Measurements from ENCODE around the gene ROBO2. TPM values are rescaled to one million over a fixed set of nuclear protein-coding genes. Genes with fewer than 3 reads are reported as not detected.

ROBO2 gene, protein sequence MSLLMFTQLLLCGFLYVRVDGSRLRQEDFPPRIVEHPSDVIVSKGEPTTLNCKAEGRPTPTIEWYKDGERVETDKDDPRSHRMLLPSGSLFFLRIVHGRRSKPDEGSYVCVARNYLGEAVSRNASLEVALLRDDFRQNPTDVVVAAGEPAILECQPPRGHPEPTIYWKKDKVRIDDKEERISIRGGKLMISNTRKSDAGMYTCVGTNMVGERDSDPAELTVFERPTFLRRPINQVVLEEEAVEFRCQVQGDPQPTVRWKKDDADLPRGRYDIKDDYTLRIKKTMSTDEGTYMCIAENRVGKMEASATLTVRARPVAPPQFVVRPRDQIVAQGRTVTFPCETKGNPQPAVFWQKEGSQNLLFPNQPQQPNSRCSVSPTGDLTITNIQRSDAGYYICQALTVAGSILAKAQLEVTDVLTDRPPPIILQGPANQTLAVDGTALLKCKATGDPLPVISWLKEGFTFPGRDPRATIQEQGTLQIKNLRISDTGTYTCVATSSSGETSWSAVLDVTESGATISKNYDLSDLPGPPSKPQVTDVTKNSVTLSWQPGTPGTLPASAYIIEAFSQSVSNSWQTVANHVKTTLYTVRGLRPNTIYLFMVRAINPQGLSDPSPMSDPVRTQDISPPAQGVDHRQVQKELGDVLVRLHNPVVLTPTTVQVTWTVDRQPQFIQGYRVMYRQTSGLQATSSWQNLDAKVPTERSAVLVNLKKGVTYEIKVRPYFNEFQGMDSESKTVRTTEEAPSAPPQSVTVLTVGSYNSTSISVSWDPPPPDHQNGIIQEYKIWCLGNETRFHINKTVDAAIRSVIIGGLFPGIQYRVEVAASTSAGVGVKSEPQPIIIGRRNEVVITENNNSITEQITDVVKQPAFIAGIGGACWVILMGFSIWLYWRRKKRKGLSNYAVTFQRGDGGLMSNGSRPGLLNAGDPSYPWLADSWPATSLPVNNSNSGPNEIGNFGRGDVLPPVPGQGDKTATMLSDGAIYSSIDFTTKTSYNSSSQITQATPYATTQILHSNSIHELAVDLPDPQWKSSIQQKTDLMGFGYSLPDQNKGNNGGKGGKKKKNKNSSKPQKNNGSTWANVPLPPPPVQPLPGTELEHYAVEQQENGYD (N-terminal part only)
- 1.3 TPM for total RNA-seq
- polyA plus RNA-seq (ENCODE audit: insufficient read depth, low read depth, low replicate concordance), result 1.6 TPM
- long read RNA-seq, donor 1, partial matches to known transcripts, result 22 of 22 reads
- long read RNA-seq, donor 1, other reads (novel, unspliced or antisense), result 0 of 22 reads
- long read RNA-seq, donor 2, full-length matches to known transcripts, result 2 of 22 reads
- long read RNA-seq, donor 2, partial matches to known transcripts, result 20 of 22 reads
- long read RNA-seq, donor 2, other reads (novel, unspliced or antisense), result 0 of 22 reads
- long read RNA-seq, donor 3, partial matches to known transcripts, result 15 of 15 reads
- long read RNA-seq, donor 3, other reads (novel, unspliced or antisense), result 0 of 15 reads
- long read RNA-seq, donor 4, partial matches to known transcripts, result 38 of 40 reads
- long read RNA-seq, donor 4, other reads (novel, unspliced or antisense), result 0 of 40 reads
- long read RNA-seq, donor 5, result 0 reads
- long read RNA-seq, donor 6, partial matches to known transcripts, result 5 of 6 reads
- long read RNA-seq, donor 6, other reads (novel, unspliced or antisense), result 0 of 6 reads
- long read RNA-seq, donor 7, partial matches to known transcripts, result 1 of 1 reads
- long read RNA-seq, donor 7, other reads (novel, unspliced or antisense), result 0 of 1 reads
- long read RNA-seq, donor 8, full-length matches to known transcripts, result 5 of 19 reads
- long read RNA-seq, donor 8, partial matches to known transcripts, result 14 of 19 reads
- long read RNA-seq, donor 8, other reads (novel, unspliced or antisense), result 0 of 19 reads
- long read RNA-seq, donor 9, partial matches to known transcripts, result 0 of 2 reads
- long read RNA-seq, donor 9, other reads (novel, unspliced or antisense), result 0 of 2 reads
- long read RNA-seq, donor 10, partial matches to known transcripts, result 36 of 38 reads
- long read RNA-seq, donor 10, other reads (novel, unspliced or antisense), result 0 of 38 reads

DNA sequence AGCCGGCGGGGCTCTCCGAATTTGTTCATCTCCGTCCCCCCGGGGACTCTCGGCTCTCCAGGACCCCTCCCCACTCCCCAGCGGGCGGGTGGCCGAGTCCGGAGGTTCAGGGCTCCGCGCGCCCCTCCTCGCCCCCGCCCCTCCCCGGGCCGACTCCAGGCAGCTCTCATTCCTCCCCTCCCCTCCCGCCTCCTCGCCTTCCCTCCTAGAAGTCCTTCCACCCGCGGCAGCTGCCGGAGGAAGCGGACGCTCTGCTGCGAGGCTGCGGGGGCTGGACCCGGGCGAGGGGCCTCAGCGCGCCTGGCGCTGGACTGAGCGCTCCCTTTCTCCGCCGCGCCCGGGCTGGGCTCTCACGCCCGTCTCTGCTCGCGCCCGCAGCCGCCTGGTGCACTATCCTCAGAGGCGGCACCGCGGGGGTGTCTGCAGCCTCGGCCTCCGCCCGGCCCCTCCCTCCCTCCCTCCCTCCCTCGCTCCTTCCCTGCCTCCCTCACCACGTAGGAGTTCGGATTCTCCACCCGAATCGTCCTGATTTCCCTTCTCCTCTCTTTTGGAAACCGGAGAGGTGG is at the start of gene ROBO2:
ROBO2 (plus strand) TSS at position 494 of the 566 bp plus-strand sequence. CDS start 687 bp downstream, outside the sequence.
- H3K9me3 ChIP-seq (ENCODE audit: control insufficient read depth in 2 of 3, insufficient read depth in 1 of 3, low read length in 3 of 3), result no peaks in the 10 kb centered on the region
- no peaks in the 10 kb centered on the region for H3K36me3 ChIP-seq (ENCODE audit: control insufficient read depth in 2 of 3, insufficient read depth in 3 of 3, low read length in 3 of 3)
- intact Hi-C loops (cut with DNase I), result loop anchor here (10.0 kb wide), 1 partner anchor 215 kb away; no protein-coding TSS in a partner anchor
- no peak within 1 kb of the TSS for H3K27ac ChIP-seq (ENCODE audit: low read depth in 2 of 2, low read length in 2 of 2)
- no peaks in the 10 kb centered on the region for H3K27me3 ChIP-seq (ENCODE audit: control insufficient read depth, insufficient read depth, low read length)
- DNase-seq (peak; percentile 77 to 94 (median 91)), FAIRE-seq (no peak)
- TF ChIP-seq CTCF (IDR thresholded peaks at IDR 0.05; ENCODE audit: borderline replicate concordance, extremely low read depth, insufficient read depth), result no peak
- peak within 1 kb of the TSS in 2 of 3 donors; percentile 13 to 81 for H3K9ac ChIP-seq (ENCODE audit: low read length in 3 of 3)
- H3K4me3 ChIP-seq (ENCODE audit: low read length in 3 of 3), result peak within 1 kb of the TSS; percentile 48 to 89 (median 61)
- peaks cover 0 to 3% (median 0%) of the 10 kb centered on the region in 3 donors for H3K4me1 ChIP-seq (ENCODE audit: control insufficient read depth in 2 of 3, insufficient read depth in 2 of 3, low read depth in 1 of 3, low read length in 3 of 3)

DNA sequence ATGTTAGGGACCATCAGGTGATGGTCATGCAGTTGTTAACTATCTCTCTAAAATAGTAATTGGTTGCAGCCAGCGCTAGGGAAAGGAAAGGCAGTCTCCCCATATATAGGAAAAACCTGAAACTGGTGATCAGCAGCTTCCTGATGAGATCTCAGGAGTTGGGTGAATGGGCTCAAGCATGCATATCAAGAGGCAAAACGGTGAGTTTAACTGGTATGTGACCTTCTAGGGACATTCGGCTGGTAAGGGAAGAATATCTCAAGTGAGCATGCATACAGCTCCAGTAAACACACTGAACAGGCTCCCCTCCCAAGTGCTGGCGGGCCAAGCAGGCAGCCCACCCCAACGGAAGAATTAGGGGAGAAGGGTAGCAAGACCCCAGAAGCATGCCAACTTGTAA is 49.3 kb upstream of the ROBO2 start:
- Histone ChIP-seq H3K27me3 (ENCODE audit: control insufficient read depth, insufficient read depth, low read length) (no peaks in the 10 kb centered on the region), H3K9ac (ENCODE audit: low read length in 3 of 3) (no peak overlapping the region), H3K27ac (ENCODE audit: low read depth in 2 of 2, low read length in 2 of 2) (no peak overlapping the region), H3K4me3 (ENCODE audit: low read length in 3 of 3) (no peak overlapping the region), H3K36me3 (ENCODE audit: control insufficient read depth in 2 of 3, insufficient read depth in 3 of 3, low read length in 3 of 3) (no peaks in the 10 kb centered on the region), H3K4me1 (ENCODE audit: control insufficient read depth in 2 of 3, insufficient read depth in 2 of 3, low read depth in 1 of 3, low read length in 3 of 3) (peaks cover 0 to 3% (median 0%) of the 10 kb centered on the region in 3 donors), H3K9me3 (ENCODE audit: control insufficient read depth in 2 of 3, insufficient read depth in 1 of 3, low read length in 3 of 3) (no peaks in the 10 kb centered on the region)
- FAIRE-seq (no peak), DNase-seq (peak in 1 of 5 donors; percentile 43)
- TF ChIP-seq CTCF (IDR thresholded peaks at IDR 0.05; ENCODE audit: borderline replicate concordance, extremely low read depth, insufficient read depth), result no peak
- intact Hi-C loops (cut with DNase I), result no loop called here
